GM20000 (cell line): ENCODE measurements around the gene P2RX7.
"Not testable (repeated sequence)": the region's sequence is repeated elsewhere in the genome, so short reads cannot be mapped to it uniquely, and the experiment has no call there.

ENCODE experiments used
- DNase-seq: peaks from one replicate; pipeline ENCODE4 v3.0.0; 2012; ENCODE audit warnings: low spot score
- TF ChIP-seq, protein P1 (sequence below): IDR thresholded peaks from 2 replicates; pipeline ENCODE4 v1.5.1; 2012; ENCODE audit warnings: mild to moderate bottlenecking, control low read depth; ENCODE audit errors: extremely low read depth, missing control alignments

The P2RX7 gene

DNA sequence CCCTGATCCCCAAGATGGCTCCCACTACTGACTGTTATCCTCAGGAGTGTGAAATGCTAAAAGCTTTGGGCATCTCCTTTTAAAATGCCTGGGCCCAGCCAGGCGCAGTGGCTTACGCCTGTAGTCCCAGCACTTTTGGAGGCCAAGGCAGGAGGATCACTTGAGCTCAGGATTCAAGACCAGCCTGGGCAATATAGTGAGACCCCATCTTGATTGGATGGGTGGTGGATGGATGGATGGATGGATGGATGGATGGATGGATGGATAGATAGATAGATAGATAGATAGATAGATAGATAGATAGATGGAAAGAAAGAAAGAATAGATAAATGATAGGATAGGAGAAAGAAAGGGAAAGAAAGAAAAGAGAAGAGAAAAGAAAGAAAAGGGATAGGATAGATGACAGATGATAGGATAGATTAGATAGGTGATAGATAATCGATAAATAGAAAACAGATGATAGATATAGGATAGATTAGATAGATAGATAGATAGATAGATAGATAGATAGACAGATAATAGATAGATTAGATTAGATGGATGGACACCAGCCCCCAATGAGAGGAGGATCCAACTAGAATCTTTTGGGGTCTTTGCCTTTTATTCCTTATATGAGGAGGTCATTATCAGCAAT is 86.8 kb downstream of the P2RX7 start:
- DNase-seq = no peak
- TF ChIP-seq, protein P1, sequence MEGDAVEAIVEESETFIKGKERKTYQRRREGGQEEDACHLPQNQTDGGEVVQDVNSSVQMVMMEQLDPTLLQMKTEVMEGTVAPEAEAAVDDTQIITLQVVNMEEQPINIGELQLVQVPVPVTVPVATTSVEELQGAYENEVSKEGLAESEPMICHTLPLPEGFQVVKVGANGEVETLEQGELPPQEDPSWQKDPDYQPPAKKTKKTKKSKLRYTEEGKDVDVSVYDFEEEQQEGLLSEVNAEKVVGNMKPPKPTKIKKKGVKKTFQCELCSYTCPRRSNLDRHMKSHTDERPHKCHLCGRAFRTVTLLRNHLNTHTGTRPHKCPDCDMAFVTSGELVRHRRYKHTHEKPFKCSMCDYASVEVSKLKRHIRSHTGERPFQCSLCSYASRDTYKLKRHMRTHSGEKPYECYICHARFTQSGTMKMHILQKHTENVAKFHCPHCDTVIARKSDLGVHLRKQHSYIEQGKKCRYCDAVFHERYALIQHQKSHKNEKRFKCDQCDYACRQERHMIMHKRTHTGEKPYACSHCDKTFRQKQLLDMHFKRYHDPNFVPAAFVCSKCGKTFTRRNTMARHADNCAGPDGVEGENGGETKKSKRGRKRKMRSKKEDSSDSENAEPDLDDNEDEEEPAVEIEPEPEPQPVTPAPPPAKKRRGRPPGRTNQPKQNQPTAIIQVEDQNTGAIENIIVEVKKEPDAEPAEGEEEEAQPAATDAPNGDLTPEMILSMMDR = no peak

DNA sequence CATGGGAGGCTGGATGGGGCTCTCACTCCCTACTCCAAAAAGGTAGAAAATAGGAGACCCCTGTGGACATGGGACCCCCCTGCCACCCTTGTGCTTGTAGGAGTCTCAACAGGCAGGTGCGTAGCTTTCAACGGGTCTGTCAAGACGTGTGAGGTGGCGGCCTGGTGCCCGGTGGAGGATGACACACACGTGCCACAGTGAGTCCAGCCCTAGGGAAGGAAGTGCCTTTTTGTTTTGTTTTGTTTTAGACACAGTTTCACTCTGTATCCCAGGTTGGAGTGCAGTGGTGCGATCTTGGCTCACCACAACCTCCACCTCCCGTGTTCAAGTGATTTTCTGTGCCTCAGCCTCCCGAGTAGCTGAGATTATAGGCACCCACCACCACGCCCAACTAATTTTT is 90.2 kb downstream of the P2RX7 start:
- TF ChIP-seq, protein P1 = no peak

DNA sequence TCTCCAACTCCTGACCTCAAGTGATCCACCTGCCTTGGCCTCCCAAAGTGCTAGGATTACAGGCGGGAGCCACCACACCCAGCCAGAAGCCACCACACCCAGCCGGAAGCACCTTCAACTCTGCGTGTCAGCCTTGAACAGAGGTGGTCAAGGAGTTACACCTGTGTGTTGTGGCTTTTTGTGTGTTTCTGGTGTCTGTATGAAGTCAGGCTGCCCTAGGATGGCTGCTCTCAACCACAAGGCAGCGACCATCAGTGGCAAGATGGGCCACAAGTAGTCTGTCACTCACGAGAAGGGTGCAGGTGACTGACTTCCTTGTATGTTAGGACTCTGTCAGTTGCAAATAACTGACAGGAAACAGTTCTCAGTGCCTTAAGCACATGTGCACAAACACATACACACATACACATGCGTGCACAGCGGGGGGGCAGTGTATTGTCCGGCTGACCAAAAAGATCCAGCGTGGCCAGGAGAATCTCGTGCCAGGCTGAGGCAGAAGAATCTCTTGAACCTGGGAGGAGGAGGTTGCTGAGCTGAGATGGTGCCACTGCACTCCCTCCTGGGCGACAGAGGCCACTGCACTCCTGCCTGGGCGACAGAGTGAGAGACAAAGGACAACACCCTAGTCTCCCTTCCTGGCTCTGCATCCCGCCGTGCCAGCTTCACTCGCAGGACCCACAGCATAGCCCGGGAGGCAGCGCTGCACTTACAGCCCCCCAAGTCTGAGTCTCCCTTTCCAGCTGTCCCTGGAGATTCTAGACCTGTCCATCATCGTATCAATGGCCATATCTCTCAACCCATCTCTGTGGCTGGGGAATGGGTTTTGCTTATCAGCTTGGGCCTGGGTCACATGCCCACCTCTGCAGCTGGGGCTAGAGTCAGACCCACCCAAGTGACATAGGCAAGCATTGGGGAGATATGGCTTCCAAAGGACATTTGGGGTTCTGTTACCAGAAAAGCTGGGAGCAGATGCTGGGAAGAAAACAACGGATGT is 90.9 kb downstream of the P2RX7 start:
- TF ChIP-seq, protein P1 = peak; percentile 25
- DNase-seq = peak; percentile 42

More for the DNA sequence above, 90.2 kb downstream of the P2RX7 start:
- DNase-seq = no peak

DNA sequence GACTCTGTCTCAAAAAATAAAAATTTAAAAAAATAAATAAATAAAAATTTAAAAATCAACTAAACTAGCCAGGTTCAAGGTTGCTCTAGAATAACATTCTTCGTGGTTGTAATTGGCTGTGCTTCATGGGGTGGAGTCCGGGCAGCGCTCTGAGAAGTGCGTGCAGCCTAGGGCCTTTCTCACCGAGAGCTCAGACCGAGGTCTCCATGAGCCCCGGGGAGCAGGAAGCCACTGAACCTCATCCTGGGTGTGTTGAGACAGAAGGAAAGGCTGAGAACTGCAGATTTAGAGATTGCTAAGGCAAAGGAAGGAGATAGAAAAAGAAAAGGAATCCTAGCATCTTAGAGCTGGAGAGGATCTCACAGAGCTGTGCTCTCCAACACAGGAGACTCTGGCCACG is 91.9 kb downstream of the P2RX7 start:
- DNase-seq = no peak
- TF ChIP-seq, protein P1 = no peak

DNA sequence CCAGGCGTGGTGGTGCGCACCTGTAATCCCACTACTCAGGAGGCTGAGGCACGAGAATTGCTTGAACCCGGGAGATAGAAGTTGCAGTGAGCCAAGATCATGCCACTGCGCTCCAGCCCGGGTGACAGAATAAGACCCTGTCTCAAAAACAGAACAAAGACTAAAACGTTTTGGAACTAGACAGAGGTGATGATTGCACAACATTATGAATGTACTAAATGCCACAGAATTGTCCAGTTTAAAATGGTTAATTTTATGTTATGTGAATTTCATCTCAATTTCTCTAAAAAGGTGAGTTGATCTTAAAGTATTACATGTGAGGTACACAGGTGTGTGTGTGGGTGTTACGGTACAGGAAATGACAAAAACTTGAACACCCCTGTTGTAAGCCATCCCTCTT is 93.7 kb downstream of the P2RX7 start:
- TF ChIP-seq, protein P1 = no peak

DNA sequence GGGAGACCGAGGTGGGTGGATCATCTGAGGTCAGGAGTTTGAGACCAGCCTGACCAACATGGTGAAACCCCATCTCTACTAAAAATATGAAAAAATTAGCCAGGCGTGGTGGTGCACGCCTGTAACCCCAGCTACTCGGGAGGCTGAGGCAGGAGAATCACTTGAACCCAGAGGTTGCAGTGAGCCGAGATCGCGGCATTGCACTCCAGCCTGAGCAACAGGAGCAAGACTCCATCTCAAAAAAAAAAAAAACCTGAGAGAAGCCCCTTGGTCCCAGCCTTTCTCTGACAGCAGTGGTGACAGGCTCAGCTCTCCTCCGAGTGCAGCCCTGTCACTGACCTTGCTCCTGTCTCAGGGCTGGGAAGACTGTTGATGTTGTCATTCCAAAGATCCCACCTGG is 94.2 kb downstream of the P2RX7 start:
- DNase-seq = not testable (repeated sequence)

More for the DNA sequence above, 93.7 kb downstream of the P2RX7 start:
- no peak for DNase-seq

DNA sequence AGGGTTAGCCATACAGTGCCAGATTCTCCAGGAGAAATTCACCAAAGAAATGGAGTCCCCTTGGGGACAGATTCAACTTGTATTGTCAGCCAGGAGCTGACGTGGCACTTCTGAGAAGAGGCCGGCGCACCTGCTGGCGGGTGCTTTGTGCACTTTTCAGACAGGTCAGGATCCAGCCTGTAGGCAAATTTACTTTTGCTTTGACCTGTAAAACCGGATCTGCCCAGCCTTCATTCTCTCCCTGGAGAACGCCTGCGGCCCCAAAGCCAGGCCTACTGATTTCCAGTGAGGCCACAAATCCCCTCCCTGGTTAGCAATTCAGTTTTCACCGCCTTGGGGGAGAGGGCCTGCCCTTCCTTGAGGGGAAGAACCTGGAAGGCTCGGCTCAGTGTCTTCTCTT is 94.6 kb downstream of the P2RX7 start:
- peak; percentile 82 for DNase-seq
- TF ChIP-seq, protein P1 = no peak
